GM12878 (cell line): ENCODE results near the gene ASIC3. TPM values are rescaled to one million over a fixed set of nuclear protein-coding genes. Genes with fewer than 3 reads are reported as not detected.

ENCODE experiments used
- ATAC-seq: fragments of 200-7000 bp; cut with Tn5 transposase; 3 replicates; pipeline ENCODE4 v1.9.1; 2020; ENCODE audit warnings: mild to moderate bottlenecking, moderate library complexity
- BruUV-seq: library from RNA; stranded (reverse); fragments of 400-500 nt; replicated peaks from 2 replicates; lab custom pipeline; 2021; lab: Mats Ljungman, UMichigan
- CTCF ChIA-PET: fragments of 300-600 bp; sonication (Branson Sonifier 250); formaldehyde crosslinking; extraction: SDS; loops from one replicate; lab custom pipeline; 2021; ENCODE audit warnings: inconsistent platforms; lab: Yijun Ruan, JAX
- POLR2A ChIA-PET: fragments of 350-600 bp; formaldehyde crosslinking; extraction: SDS; loops from one replicate; lab custom pipeline; 2021; ENCODE audit warnings: inconsistent platforms; lab: Charles Lee
- RAD21 ChIA-PET: fragments of 300-600 bp; sonication (Branson Sonifier 250); formaldehyde crosslinking; loops from one replicate; lab custom pipeline; 2023; ENCODE audit warnings: antibody characterized with exemption; ENCODE audit not compliant: unreplicated experiment; lab: Charles Lee
- SMC1A ChIA-PET: fragments of 300-600 bp; sonication (Branson Sonifier 250); formaldehyde crosslinking; loops from one replicate; lab custom pipeline; 2023; ENCODE audit not compliant: unreplicated experiment, uncharacterized antibody; lab: Charles Lee
- DNase-seq: peaks from one replicate; pipeline ENCODE4 v3.0.0-alpha.2; 2011; ENCODE audit warnings: low read depth, low spot score
- FAIRE-seq: peaks from 3 replicates; lab custom pipeline; 2011; peaks lifted over from hg19 to GRCh38; lab: Jason Lieb, UNC
- H2AFZ ChIP-seq: 2 replicates; pipeline ENCODE4 v1.6.0; 2011; ENCODE audit warnings: low read depth, low read length, control low read depth; ENCODE audit not compliant: control insufficient read depth
- H3K27ac ChIP-seq: 2 replicates; pipeline ENCODE4 v1.5.1; 2011; ENCODE audit warnings: control low read depth; ENCODE audit not compliant: control insufficient read depth, insufficient read depth
- H3K27me3 ChIP-seq, 2 experiments: replicated peaks in 1 of 2; 2 replicates each; pipeline versions ENCODE4 v1.6.0 to v1.6.1; 2011; ENCODE audit warnings: low read length in 1 of 2; ENCODE audit not compliant: control insufficient read depth in 2 of 2, insufficient read depth in 2 of 2
- H3K36me3 ChIP-seq, 2 experiments: 2 replicates each; pipeline ENCODE4 v1.5.1; 2011; ENCODE audit warnings: low read length in 1 of 2; ENCODE audit not compliant: control insufficient read depth in 2 of 2, insufficient read depth in 2 of 2
- H3K4me1 ChIP-seq: 2 replicates; pipeline ENCODE4 v1.6.1; 2011; ENCODE audit warnings: mild to moderate bottlenecking, low read length, moderate library complexity, mixed read lengths; ENCODE audit not compliant: control insufficient read depth, insufficient read depth
- H3K4me2 ChIP-seq: 2 replicates; pipeline ENCODE4 v1.6.0; 2011; ENCODE audit warnings: control low read depth; ENCODE audit not compliant: control insufficient read depth, insufficient read depth
- H3K4me3 ChIP-seq: fragments of 200-600 bp; sonication (generic); 2 replicates; pipeline ENCODE4 v1.5.1; 2016
- H3K79me2 ChIP-seq: 2 replicates; pipeline ENCODE4 v1.6.0; 2011; ENCODE audit warnings: low read length; ENCODE audit not compliant: control insufficient read depth, insufficient read depth
- H3K9ac ChIP-seq: 2 replicates; pipeline ENCODE4 v1.8.0; 2011; ENCODE audit warnings: low read length, control low read depth, mixed read lengths; ENCODE audit not compliant: control insufficient read depth, insufficient read depth
- H3K9me3 ChIP-seq: replicated peaks from 3 replicates; pipeline ENCODE4 v1.5.1; 2011; ENCODE audit warnings: mild to moderate bottlenecking, low read length; ENCODE audit not compliant: control insufficient read depth, insufficient read depth
- H4K20me1 ChIP-seq: 2 replicates; pipeline ENCODE4 v1.6.0; 2011; ENCODE audit not compliant: control insufficient read depth, insufficient read depth
- CBFB ChIP-seq: IDR thresholded peaks from 2 replicates; pipeline ENCODE4 v1.6.1; 2016; ENCODE audit warnings: antibody characterized with exemption, low read depth
- CTCF ChIP-seq, 3 experiments: IDR thresholded peaks in 2 of 3; conservative IDR thresholded peaks in 1 of 3; 2 replicates each; pipeline ENCODE4 v1.5.1; 2011; ENCODE audit warnings: low read depth in 3 of 3, low read length in 3 of 3, mild to moderate bottlenecking in 3 of 3, control low read depth in 2 of 3, moderate library complexity in 2 of 3, inconsistent platforms in 1 of 3, mixed read lengths in 1 of 3; ENCODE audit not compliant: control insufficient read depth in 2 of 3, insufficient read depth in 1 of 3; ENCODE audit errors: extremely low read depth in 1 of 3
- EED ChIP-seq: sonication (generic); IDR thresholded peaks from 2 replicates; pipeline ENCODE4 v1.6.1; 2016; ENCODE audit warnings: antibody characterized with exemption, low read depth
- ESRRA ChIP-seq: IDR thresholded peaks from 2 replicates; pipeline ENCODE4 v1.6.1; 2012; ENCODE audit warnings: mild to moderate bottlenecking, low read length, improper control_type of control experiment
- FOS ChIP-seq: IDR thresholded peaks from 3 replicates; pipeline ENCODE4 v1.6.1; 2011; ENCODE audit warnings: borderline replicate concordance; ENCODE audit not compliant: insufficient read length; ENCODE audit errors: extremely low read depth
- FOXM1 ChIP-seq: IDR thresholded peaks from 2 replicates; pipeline ENCODE4 v1.6.1; 2012; ENCODE audit warnings: low read depth, mild to moderate bottlenecking, inconsistent platforms, low read length, moderate library complexity
- MXI1 ChIP-seq: fragments of 150-350 bp; IDR thresholded peaks from 2 replicates; pipeline ENCODE4 v1.6.1; 2011; ENCODE audit warnings: low read depth, mild to moderate bottlenecking, inconsistent platforms, low read length, improper control_type of control experiment
- RBBP5 ChIP-seq: fragments of 200-600 bp; sonication (generic); conservative IDR thresholded peaks from 2 replicates; pipeline ENCODE4 v1.6.1; 2016
- RELB ChIP-seq: fragments of 450-650 bp; IDR thresholded peaks from 2 replicates; pipeline ENCODE4 v1.6.1; 2017; ENCODE audit warnings: low read depth, mild to moderate bottlenecking, moderate library complexity
- SIN3A ChIP-seq: IDR thresholded peaks from 2 replicates; pipeline ENCODE4 v1.6.1; 2012; ENCODE audit warnings: low read depth, low read length, improper control_type of control experiment
- SP1 ChIP-seq: IDR thresholded peaks from one replicate; pipeline ENCODE4 v1.6.1; 2011; ENCODE audit warnings: low read depth, low read length
- SRF ChIP-seq, 2 experiments: IDR thresholded peaks; 2 replicates each; pipeline ENCODE4 v1.6.1; 2011; ENCODE audit warnings: low read depth in 2 of 2, low read length in 2 of 2, mild to moderate bottlenecking in 1 of 2, moderate library complexity in 1 of 2
- STAT1 ChIP-seq: fragments of 450-650 bp; conservative IDR thresholded peaks from 2 replicates; pipeline ENCODE4 v1.6.1; 2014; ENCODE audit warnings: antibody characterized with exemption, mild to moderate bottlenecking
- WGBS: methylation state at CpG from one replicate; pipeline ENCODE4 v1.1.6; 2016; ENCODE audit warnings: low lambda C conversion rate; ENCODE audit not compliant: insufficient replicate concordance, insufficient coverage; ENCODE audit errors: missing lambda C conversion rate; 5-methylcytosine and 5-hydroxymethylcytosine counted together
- in situ Hi-C: fragments of 300-500 bp; cut with MboI; formaldehyde crosslinking; loops from 9 replicates; pipeline ENCODE4 v1.14.3; 2018; ENCODE audit warnings: mixed read lengths
- intact Hi-C: fragments of 100-400 bp; cut with micrococcal nuclease; formaldehyde crosslinking; loops from one replicate; pipeline ENCODE4 v1.14.2; 2022; ENCODE audit not compliant: unreplicated experiment
- polyA plus RNA-seq, 11 experiments: library from polyadenylated mRNA; depleted of rRNA in 4 of 11; unstranded in 6 of 11; stranded (reverse) in 5 of 11; fragments of >200 nt; fragmentation: Nextera tagmentation in 4 of 11; fragmentation: Illumina TruSeq in 1 of 11; extraction: Ambion mirVana in 4 of 11; extraction: Trizol in 1 of 11; gene quantifications; 1 replicate in 1 of 11; 2 replicates in 10 of 11; pipeline versions ENCODE4 v1.2.1 to v1.2.3, GENCODE V29; 2011 to 2016; ENCODE audit warnings: inconsistent platforms in 2 of 11, missing spikeins in 2 of 11, low read depth in 1 of 11
- total RNA-seq, 4 experiments: library from RNA; depleted of rRNA in 3 of 4; stranded (reverse); fragments of >200 nt in 3 of 4; fragmentation: Illumina TruSeq in 1 of 4; extraction: Trizol in 1 of 4; gene quantifications; 2 replicates each; pipeline versions ENCODE4 v1.2.1 to v1.2.3, GENCODE V29; 2013 to 2021
- TF ChIP-seq, protein P1 (sequence below): fragments of 450-650 bp; formaldehyde crosslinking; IDR thresholded peaks from 2 replicates; pipeline ENCODE4 v1.5.0; 2022; ENCODE audit warnings: mild to moderate bottlenecking, missing genetic modification characterization
- TF ChIP-seq, protein P2 (sequence below): IDR thresholded peaks from 2 replicates; pipeline ENCODE4 v1.6.1; 2012; ENCODE audit warnings: low read length, inconsistent platforms

Gene ASIC3
- total and polyA plus RNA-seq, 10 of the 15 experiments (the other 5 are each of a cell fraction or from before 2014, with no cell fraction given) = 0.07 to 1.0 (median 0.44) TPM; not detected in 4

DNA sequence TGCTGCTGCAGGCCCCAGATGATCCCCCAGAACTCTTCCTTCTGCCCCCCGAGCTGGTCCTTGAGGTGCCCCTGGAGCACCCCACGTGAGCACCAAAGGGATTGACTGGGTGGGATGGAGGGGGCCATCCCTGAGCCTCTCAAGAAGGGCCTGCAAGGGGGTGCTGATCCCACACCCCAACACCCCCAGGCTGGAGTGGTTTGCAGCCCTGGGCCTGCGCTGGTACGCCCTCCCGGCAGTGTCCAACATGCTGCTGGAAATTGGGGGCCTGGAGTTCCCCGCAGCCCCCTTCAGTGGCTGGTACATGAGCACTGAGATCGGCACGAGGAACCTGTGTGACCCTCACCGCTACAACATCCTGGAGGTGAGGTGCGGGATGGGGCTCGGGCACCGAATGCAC lies 49.3 kb upstream of the ASIC3 start (continued):
- TF ChIP-seq, protein P1, sequence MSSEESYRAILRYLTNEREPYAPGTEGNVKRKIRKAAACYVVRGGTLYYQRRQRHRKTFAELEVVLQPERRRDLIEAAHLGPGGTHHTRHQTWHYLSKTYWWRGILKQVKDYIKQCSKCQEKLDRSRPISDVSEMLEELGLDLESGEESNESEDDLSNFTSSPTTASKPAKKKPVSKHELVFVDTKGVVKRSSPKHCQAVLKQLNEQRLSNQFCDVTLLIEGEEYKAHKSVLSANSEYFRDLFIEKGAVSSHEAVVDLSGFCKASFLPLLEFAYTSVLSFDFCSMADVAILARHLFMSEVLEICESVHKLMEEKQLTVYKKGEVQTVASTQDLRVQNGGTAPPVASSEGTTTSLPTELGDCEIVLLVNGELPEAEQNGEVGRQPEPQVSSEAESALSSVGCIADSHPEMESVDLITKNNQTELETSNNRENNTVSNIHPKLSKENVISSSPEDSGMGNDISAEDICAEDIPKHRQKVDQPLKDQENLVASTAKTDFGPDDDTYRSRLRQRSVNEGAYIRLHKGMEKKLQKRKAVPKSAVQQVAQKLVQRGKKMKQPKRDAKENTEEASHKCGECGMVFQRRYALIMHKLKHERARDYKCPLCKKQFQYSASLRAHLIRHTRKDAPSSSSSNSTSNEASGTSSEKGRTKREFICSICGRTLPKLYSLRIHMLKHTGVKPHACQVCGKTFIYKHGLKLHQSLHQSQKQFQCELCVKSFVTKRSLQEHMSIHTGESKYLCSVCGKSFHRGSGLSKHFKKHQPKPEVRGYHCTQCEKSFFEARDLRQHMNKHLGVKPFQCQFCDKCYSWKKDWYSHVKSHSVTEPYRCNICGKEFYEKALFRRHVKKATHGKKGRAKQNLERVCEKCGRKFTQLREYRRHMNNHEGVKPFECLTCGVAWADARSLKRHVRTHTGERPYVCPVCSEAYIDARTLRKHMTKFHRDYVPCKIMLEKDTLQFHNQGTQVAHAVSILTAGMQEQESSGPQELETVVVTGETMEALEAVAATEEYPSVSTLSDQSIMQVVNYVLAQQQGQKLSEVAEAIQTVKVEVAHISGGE (CRISPR knock-in tag) = no peak
- TF ChIP-seq RELB (no peak), CBFB (no peak)

GRCh38 chr7:150999497-151000230 lies 48.7 kb upstream of the ASIC3 start:
- CTCF ChIA-PET = no interaction called here
- TF ChIP-seq ESRRA (no peak), SRF (IDR thresholded peaks at IDR 0.05; ENCODE audit: low read depth in 2 of 2, low read length in 2 of 2) (no peak), STAT1 (no peak), RBBP5 (no peak), FOS (no peak), FOXM1 (no peak), EED (no peak), SP1 (no peak), CTCF (IDR thresholded peaks at IDR 0.05 in 2 of 3, conservative IDR thresholded peaks at IDR 0.05 in 1 of 3; ENCODE audit: control insufficient read depth in 2 of 3, extremely low read depth in 1 of 3, insufficient read depth in 1 of 3, low read depth in 3 of 3, low read length in 3 of 3) (no peak), MXI1 (no peak), SIN3A (no peak)
- TF ChIP-seq, protein P2, sequence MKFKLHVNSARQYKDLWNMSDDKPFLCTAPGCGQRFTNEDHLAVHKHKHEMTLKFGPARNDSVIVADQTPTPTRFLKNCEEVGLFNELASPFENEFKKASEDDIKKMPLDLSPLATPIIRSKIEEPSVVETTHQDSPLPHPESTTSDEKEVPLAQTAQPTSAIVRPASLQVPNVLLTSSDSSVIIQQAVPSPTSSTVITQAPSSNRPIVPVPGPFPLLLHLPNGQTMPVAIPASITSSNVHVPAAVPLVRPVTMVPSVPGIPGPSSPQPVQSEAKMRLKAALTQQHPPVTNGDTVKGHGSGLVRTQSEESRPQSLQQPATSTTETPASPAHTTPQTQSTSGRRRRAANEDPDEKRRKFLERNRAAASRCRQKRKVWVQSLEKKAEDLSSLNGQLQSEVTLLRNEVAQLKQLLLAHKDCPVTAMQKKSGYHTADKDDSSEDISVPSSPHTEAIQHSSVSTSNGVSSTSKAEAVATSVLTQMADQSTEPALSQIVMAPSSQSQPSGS = no peak

More at GRCh38 chr7:150999497-151000230, 48.7 kb upstream of the ASIC3 start:
- H3K36me3 ChIP-seq = no peaks in the 10 kb centered on the region
- H3K9me3 ChIP-seq = no peaks in the 10 kb centered on the region
- H3K4me1 ChIP-seq = no peaks in the 10 kb centered on the region
- no peak overlapping the region for H3K4me3 ChIP-seq
- in situ Hi-C loops = no loop called here
- no peaks in the 10 kb centered on the region for H3K79me2 ChIP-seq
- WGBS = 21% methylated on average over 3 of the region's 5 CpGs
- no peak for FAIRE-seq
- POLR2A ChIA-PET = no interaction called here
- intact Hi-C loops = no loop called here
- no peak overlapping the region for H3K4me2 ChIP-seq
- no TSS peak for BruUV-seq
- RAD21 ChIA-PET = no interaction called here
- no peak for ATAC-seq
- DNase-seq = no peak
- H3K27me3 ChIP-seq = no peaks in the 10 kb centered on the region
- H4K20me1 ChIP-seq = no peaks in the 10 kb centered on the region
- SMC1A ChIA-PET = no interaction called here
- H3K9ac ChIP-seq = no peak overlapping the region
- no peak overlapping the region for H2AFZ ChIP-seq
- no peak overlapping the region for H3K27ac ChIP-seq
